Esophagus muscularis mucosa (tissue), 4 donors: ENCODE data around the gene SPDYA. TPM values are rescaled to one million over a fixed set of nuclear protein-coding genes. Genes with fewer than 3 reads are reported as not detected.

ENCODE experiments used
- DNase-seq: peaks from one replicate; pipeline ENCODE4 v3.0.0-alpha.2; 2017; ENCODE audit errors: extremely low spot score
- H3K27ac ChIP-seq, 4 donors: fragments of 200-600 bp; sonication (generic); replicated peaks in 1 of 4; 1 replicate in 3 of 4; 2 replicates in 1 of 4; pipeline ENCODE4 v1.5.1; 2016 to 2019; ENCODE audit warnings: mild to moderate bottlenecking in 1 of 4
- H3K27me3 ChIP-seq, 4 donors: fragments of 200-600 bp; sonication (generic); one replicate each; pipeline versions ENCODE4 v1.5.1 to v1.6.0; 2016 to 2019
- H3K36me3 ChIP-seq, 4 donors: fragments of 200-600 bp; sonication (generic); one replicate each; pipeline ENCODE4 v1.5.1; 2016 to 2019
- H3K4me1 ChIP-seq, 4 donors: fragments of 200-600 bp; sonication (generic); one replicate each; pipeline ENCODE4 v1.5.1; 2016 to 2019
- H3K4me3 ChIP-seq, 4 donors: fragments of 200-600 bp; sonication (generic); 1 replicate in 2 of 4; 2 replicates in 2 of 4; pipeline ENCODE4 v1.5.1; 2016 to 2019; ENCODE audit warnings: mild to moderate bottlenecking in 4 of 4, moderate library complexity in 1 of 4
- H3K9me3 ChIP-seq, 4 donors: fragments of 200-600 bp; sonication (generic); 1 replicate in 3 of 4; 2 replicates in 1 of 4; pipeline ENCODE4 v1.5.1; 2016 to 2019
- EP300 ChIP-seq: sonication (generic); formaldehyde crosslinking; IDR thresholded peaks from one replicate; pipeline ENCODE4 v1.6.1; 2017; ENCODE audit warnings: antibody characterized with exemption
- POLR2A ChIP-seq: fragments of 450-650 bp; IDR thresholded peaks from one replicate; pipeline ENCODE4 v1.6.1; 2017; ENCODE audit warnings: antibody characterized with exemption, moderate library complexity, mild to moderate bottlenecking, low read depth
- POLR2AphosphoS5 ChIP-seq, 2 donors: sonication (generic); formaldehyde crosslinking; IDR thresholded peaks; one replicate each; pipeline ENCODE4 v1.6.1; 2017; ENCODE audit warnings: antibody characterized with exemption in 2 of 2
- WGBS: methylation state at CpG from one replicate; pipeline ENCODE4 v1.1.5; 2018; 5-methylcytosine and 5-hydroxymethylcytosine counted together
- intact Hi-C: fragments of 100-400 bp; cut with DNase I; formaldehyde crosslinking; loops from one replicate; pipeline ENCODE4 v1.15.1; 2023
- total RNA-seq, 4 donors: library from RNA; depleted of rRNA; stranded (reverse); fragments of >200 nt; gene quantifications; one replicate each; pipeline versions ENCODE4 v1.1.0 to v1.2.1, GENCODE V29; 2016
- TF ChIP-seq, protein P1 (sequence below), 3 experiments: fragments of 200-600 bp in 2 of 3; fragments of 450-650 bp in 1 of 3; sonication (generic) in 2 of 3; IDR thresholded peaks; one replicate each; pipeline ENCODE4 v1.5.1; 2017 to 2019; ENCODE audit warnings: antibody characterized with exemption in 3 of 3, mild to moderate bottlenecking in 2 of 3, moderate library complexity in 1 of 3

Gene SPDYA
- total RNA-seq, 4 donors from 2014 or later, result 0.33 to 3.0 (median 0.91) TPM

- Histone ChIP-seq H3K4me3 (no peak overlapping the region), H3K9me3 (no peaks in the 10 kb centered on the region), H3K27ac (no peak overlapping the region), H3K4me1 (peaks cover 19 to 44% (median 38%) of the 10 kb centered on the region in 4 donors), H3K27me3 (no peaks in the 10 kb centered on the region), H3K36me3 (peaks cover 0 to 12% (median 10%) of the 10 kb centered on the region in 4 donors)
- TF ChIP-seq, protein P1, sequence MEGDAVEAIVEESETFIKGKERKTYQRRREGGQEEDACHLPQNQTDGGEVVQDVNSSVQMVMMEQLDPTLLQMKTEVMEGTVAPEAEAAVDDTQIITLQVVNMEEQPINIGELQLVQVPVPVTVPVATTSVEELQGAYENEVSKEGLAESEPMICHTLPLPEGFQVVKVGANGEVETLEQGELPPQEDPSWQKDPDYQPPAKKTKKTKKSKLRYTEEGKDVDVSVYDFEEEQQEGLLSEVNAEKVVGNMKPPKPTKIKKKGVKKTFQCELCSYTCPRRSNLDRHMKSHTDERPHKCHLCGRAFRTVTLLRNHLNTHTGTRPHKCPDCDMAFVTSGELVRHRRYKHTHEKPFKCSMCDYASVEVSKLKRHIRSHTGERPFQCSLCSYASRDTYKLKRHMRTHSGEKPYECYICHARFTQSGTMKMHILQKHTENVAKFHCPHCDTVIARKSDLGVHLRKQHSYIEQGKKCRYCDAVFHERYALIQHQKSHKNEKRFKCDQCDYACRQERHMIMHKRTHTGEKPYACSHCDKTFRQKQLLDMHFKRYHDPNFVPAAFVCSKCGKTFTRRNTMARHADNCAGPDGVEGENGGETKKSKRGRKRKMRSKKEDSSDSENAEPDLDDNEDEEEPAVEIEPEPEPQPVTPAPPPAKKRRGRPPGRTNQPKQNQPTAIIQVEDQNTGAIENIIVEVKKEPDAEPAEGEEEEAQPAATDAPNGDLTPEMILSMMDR (IDR thresholded peaks at IDR 0.05), result no peak
- TF ChIP-seq POLR2AphosphoS5 (IDR thresholded peaks at IDR 0.05) (no peak), POLR2A (no peak), EP300 (no peak)
- no peak for DNase-seq
- intact Hi-C loops, result loop anchor here (10.0 kb wide), 1 partner anchor 333 kb away; no protein-coding TSS in a partner anchor
- 68% methylated on average over 1 of the region's 1 CpG for WGBS
These were observed 87.4 kb downstream of the SPDYA start for GRCh38 chr2:28898048-28898447.

Other genes with a start within 250 kb of the SPDYA start
- gene PPP1CB, start 59.0 kb upstream of the SPDYA start, total RNA-seq, result 1,000 to 10,000 TPM in 1 of 4 donors, 100 to 1,000 TPM in 3; 658 to 1,191 (median 759) TPM
- gene TRMT61B, start 59.5 kb downstream of the SPDYA start, total RNA-seq, result 10 to 100 TPM; 10.6 to 14.6 (median 11.4) TPM
- 10 to 100 TPM; 21.5 to 53.0 (median 31.0) TPM for gene WDR43, start 83.8 kb downstream of the SPDYA start, total RNA-seq
- gene TOGARAM2, start 170.5 kb downstream of the SPDYA start, total RNA-seq, result under 1 TPM; 0.57 to 0.99 (median 0.77) TPM